H9 (cell line): Measurements from ENCODE around the gene VPS9D1. TPM values are rescaled to one million over a fixed set of nuclear protein-coding genes. Genes with fewer than 3 reads are reported as not detected.

Experiments used
- DNase-seq: peaks from one replicate; pipeline ENCODE4 v3.0.0-alpha.2; 2017
- H2AFZ ChIP-seq: one replicate; pipeline ENCODE4 v1.6.1; 2013; ENCODE audit warnings: mild to moderate bottlenecking, low read length, control low read depth, moderate library complexity
- H2AK5ac ChIP-seq: 2 replicates; pipeline ENCODE4 v1.6.1; 2013; ENCODE audit warnings: low read length, control low read depth, mixed read lengths; ENCODE audit not compliant: insufficient read length
- H2BK120ac ChIP-seq: one replicate; pipeline ENCODE4 v1.6.1; 2013; ENCODE audit warnings: low read depth, mild to moderate bottlenecking, low read length, control low read depth, inconsistent platforms; ENCODE audit not compliant: poor library complexity, severe bottlenecking
- H2BK12ac ChIP-seq: 2 replicates; pipeline ENCODE4 v1.6.1; 2013; ENCODE audit warnings: low read length, control low read depth, mixed read lengths, low read depth; ENCODE audit not compliant: insufficient read length
- H2BK15ac ChIP-seq: 2 replicates; pipeline ENCODE4 v1.6.1; 2013; ENCODE audit warnings: low read depth, low read length, control low read depth
- H2BK20ac ChIP-seq: one replicate; pipeline ENCODE4 v1.6.1; 2013; ENCODE audit warnings: low read depth, mild to moderate bottlenecking, low read length, control low read depth, inconsistent platforms; ENCODE audit not compliant: poor library complexity, severe bottlenecking
- H2BK5ac ChIP-seq: 2 replicates; pipeline ENCODE4 v1.6.1; 2013; ENCODE audit warnings: low read length, control low read depth, mixed read lengths; ENCODE audit not compliant: insufficient read length
- H3K14ac ChIP-seq: 2 replicates; pipeline ENCODE4 v1.6.1; 2013; ENCODE audit warnings: low read length, control low read depth; ENCODE audit not compliant: insufficient read depth
- H3K18ac ChIP-seq: 2 replicates; pipeline ENCODE4 v1.6.1; 2013; ENCODE audit warnings: low read depth, mild to moderate bottlenecking, mixed read lengths, low read length, control low read depth; ENCODE audit not compliant: insufficient read length
- H3K23ac ChIP-seq: 2 replicates; pipeline ENCODE4 v1.6.1; 2013; ENCODE audit warnings: low read length, control low read depth, mixed read lengths, low read depth; ENCODE audit not compliant: insufficient read length
- H3K23me2 ChIP-seq: 2 replicates; pipeline ENCODE4 v1.6.1; 2013; ENCODE audit warnings: low read depth, mild to moderate bottlenecking, mixed read lengths, low read length, control low read depth; ENCODE audit not compliant: insufficient read length, poor library complexity, severe bottlenecking
- H3K27ac ChIP-seq: 2 replicates; pipeline ENCODE4 v1.5.1; 2013; ENCODE audit warnings: low read length, control low read depth, mixed read lengths, low read depth; ENCODE audit not compliant: insufficient read length
- H3K27me3 ChIP-seq: 2 replicates; pipeline ENCODE4 v1.6.1; 2013; ENCODE audit warnings: low read length, control low read depth, inconsistent platforms; ENCODE audit not compliant: insufficient read depth
- H3K4ac ChIP-seq: 2 replicates; pipeline ENCODE4 v1.6.1; 2013; ENCODE audit warnings: low read depth, mild to moderate bottlenecking, control low read depth, inconsistent platforms, low read length, moderate library complexity
- H3K4me1 ChIP-seq: 2 replicates; pipeline ENCODE4 v1.6.1; 2013; ENCODE audit warnings: low read length, control low read depth, inconsistent platforms; ENCODE audit not compliant: insufficient read depth
- H3K4me2 ChIP-seq: 2 replicates; pipeline ENCODE4 v1.6.1; 2013; ENCODE audit warnings: low read length, control low read depth, mixed read lengths; ENCODE audit not compliant: insufficient read length, insufficient read depth
- H3K56ac ChIP-seq: 2 replicates; pipeline ENCODE4 v1.6.1; 2013; ENCODE audit warnings: low read depth, mild to moderate bottlenecking, mixed read lengths, low read length, control low read depth; ENCODE audit not compliant: insufficient read length
- H3K79me1 ChIP-seq: 2 replicates; pipeline ENCODE4 v1.6.1; 2013; ENCODE audit warnings: low read depth, mild to moderate bottlenecking, moderate library complexity, low read length, control low read depth, inconsistent platforms; ENCODE audit not compliant: insufficient read depth, poor library complexity, severe bottlenecking
- H3K79me2 ChIP-seq: 2 replicates; pipeline ENCODE4 v1.6.1; 2013; ENCODE audit warnings: low read length, control low read depth, inconsistent platforms; ENCODE audit not compliant: insufficient read depth
- H3K9ac ChIP-seq: 2 replicates; pipeline ENCODE4 v1.6.1; 2013; ENCODE audit warnings: low read length, control low read depth, mixed read lengths; ENCODE audit not compliant: insufficient read length; ENCODE audit errors: extremely low read depth
- H3K9me3 ChIP-seq: one replicate; pipeline ENCODE4 v1.6.1; 2013; ENCODE audit warnings: low read depth, low read length, inconsistent platforms; ENCODE audit not compliant: control insufficient read depth
- H3T11ph ChIP-seq: one replicate; pipeline ENCODE4 v1.6.1; 2013; ENCODE audit warnings: mild to moderate bottlenecking, low read length, control low read depth, inconsistent platforms
- H4K20me1 ChIP-seq: one replicate; pipeline ENCODE4 v1.6.1; 2013; ENCODE audit not compliant: control insufficient read depth, insufficient read length, insufficient read depth
- H4K5ac ChIP-seq: 2 replicates; pipeline ENCODE4 v1.6.1; 2013; ENCODE audit warnings: low read depth, mild to moderate bottlenecking, mixed read lengths, low read length, control low read depth; ENCODE audit not compliant: insufficient read length
- H4K8ac ChIP-seq: replicated peaks from 2 replicates; pipeline ENCODE4 v1.6.1; 2013; ENCODE audit warnings: low read length, control low read depth, mixed read lengths, low read depth; ENCODE audit not compliant: insufficient read length
- H4K91ac ChIP-seq: 2 replicates; pipeline ENCODE4 v1.6.1; 2013; ENCODE audit warnings: low read depth, mild to moderate bottlenecking, moderate library complexity, mixed read lengths, low read length, control low read depth; ENCODE audit not compliant: insufficient read length
- H3K27ac Mint-ChIP-seq, 3 experiments: 2 replicates in 2 of 3; 3 replicates in 1 of 3; pipeline ENCODE4 v1.8.0; 2020 to 2021; ENCODE audit warnings: mixed read lengths in 3 of 3, mild to moderate bottlenecking in 1 of 3, moderate library complexity in 1 of 3
- H3K27me3 Mint-ChIP-seq: 2 replicates; pipeline ENCODE4 v1.8.0; 2021; ENCODE audit warnings: low read depth, mild to moderate bottlenecking, moderate library complexity, mixed read lengths
- H3K36me3 Mint-ChIP-seq, 3 experiments: 2 replicates in 2 of 3; 3 replicates in 1 of 3; pipeline ENCODE4 v1.8.0; 2020 to 2021; ENCODE audit warnings: low read depth in 3 of 3, mixed read lengths in 3 of 3; ENCODE audit not compliant: insufficient read depth in 1 of 3
- H3K4me1 Mint-ChIP-seq, 2 experiments: 2 replicates each; pipeline ENCODE4 v1.8.0; 2020; ENCODE audit warnings: mixed read lengths in 2 of 2
- H3K4me3 Mint-ChIP-seq, 2 experiments: 2 replicates in 1 of 2; 3 replicates in 1 of 2; pipeline ENCODE4 v1.8.0; 2020 to 2021; ENCODE audit warnings: mild to moderate bottlenecking in 2 of 2, mixed read lengths in 2 of 2, moderate library complexity in 1 of 2
- H3K9me3 Mint-ChIP-seq, 2 experiments: 2 replicates in 1 of 2; 3 replicates in 1 of 2; pipeline ENCODE4 v1.8.0; 2020; ENCODE audit warnings: mild to moderate bottlenecking in 2 of 2, mixed read lengths in 2 of 2, moderate library complexity in 1 of 2
- CTCF ChIP-seq: fragments of 200-600 bp; sonication (generic); conservative IDR thresholded peaks from 3 replicates; pipeline ENCODE4 v1.8.0; 2021; ENCODE audit warnings: antibody characterized with exemption, mild to moderate bottlenecking
- WGBS: extraction: QIAGEN DNeasy Blood & Tissue Kit; methylation state at CpG from one replicate; pipeline ENCODE4 v1.1.7; 2013; ENCODE audit warnings: missing lambda C conversion rate, low lambda C conversion rate, mixed read lengths; ENCODE audit not compliant: insufficient read length; ENCODE audit errors: extremely low coverage; 5-methylcytosine and 5-hydroxymethylcytosine counted together
- total RNA-seq: library from RNA; stranded (reverse); gene quantifications from 2 replicates; pipeline ENCODE4 v1.2.1, GENCODE V29; 2021

The VPS9D1 gene
- total RNA-seq, 1 experiment from 2014 or later: 6.0 TPM

- Mint-ChIP-seq H3K27me3 (peaks cover 3% of the 10 kb centered on the region), H3K36me3 (peaks cover 35 to 41% (median 39%) of the 10 kb centered on the region in 3 experiments), H3K9me3 (peaks cover 32 to 37% of the 10 kb centered on the region in 2 experiments), H3K4me1 (no peaks in the 10 kb centered on the region), H3K27ac (no peak overlapping the region; a peak in 1 of 7 replicates), H3K4me3 (no peak overlapping the region)
- Histone ChIP-seq H4K8ac (no peak overlapping the region), H3K4me2 (no peak overlapping the region), H2BK20ac (no peak overlapping the region), H2BK12ac (no peak overlapping the region), H4K20me1 (no peaks in the 10 kb centered on the region), H3K56ac (no peak overlapping the region), H2BK5ac (no peak overlapping the region), H4K91ac (no peak overlapping the region), H3K9me3 (peaks cover 10% of the 10 kb centered on the region), H2AFZ (no peak overlapping the region), H3K27me3 (no peaks in the 10 kb centered on the region), H3K14ac (no peak overlapping the region), H2BK15ac (no peak overlapping the region), H3K18ac (no peak overlapping the region), H3K4ac (no peak overlapping the region), H3K9ac (no peak overlapping the region), H3K79me1 (no peaks in the 10 kb centered on the region), H3K23me2 (no peaks in the 10 kb centered on the region), H2BK120ac (no peak overlapping the region), H3K79me2 (no peaks in the 10 kb centered on the region), H3K27ac (no peak overlapping the region), H3T11ph (no peak overlapping the region), H4K5ac (no peak overlapping the region), H3K4me1 (no peaks in the 10 kb centered on the region), H3K23ac (no peak overlapping the region), H2AK5ac (no peak overlapping the region)
- no CpG with 5 or more reads among the region's 5 CpGs for WGBS
- TF ChIP-seq CTCF: no peak
- no peak for DNase-seq
Observed at GRCh38 chr16:89668790-89669158, 51.9 kb downstream of the VPS9D1 start.
